HG03095 (cell line): ENCODE measurements around the gene PPP4C.
"Not testable (repeated sequence)": the region's sequence is repeated elsewhere in the genome, so short reads cannot be mapped to it uniquely, and the experiment has no call there.

Source experiments
- ATAC-seq: cut with Tn5 transposase; IDR thresholded peaks from one replicate; pipeline ENCODE4 v1.9.1; 2021; ENCODE audit warnings: moderate library complexity; ENCODE audit not compliant: unreplicated experiment

Gene PPP4C

GRCh38 chr16:30075503-30076275, at the start of gene PPP4C:
TSS of gene PPP4C (plus strand) at chr16:30075994. CDS start at chr16:30076378, 384 bp downstream.
- peak; percentile 75 for ATAC-seq

- ATAC-seq: no peak
These were observed 49.3 kb upstream of the PPP4C start for GRCh38 chr16:30026449-30026848.

GRCh38 chr16:30027588-30028437, 48.0 kb upstream of the PPP4C start:
- ATAC-seq: no peak

- no peak for ATAC-seq
These were observed 47.2 kb upstream of the PPP4C start for GRCh38 chr16:30028438-30029076.

- no peak for ATAC-seq
These were observed 45.6 kb upstream of the PPP4C start for GRCh38 chr16:30030011-30030685.

GRCh38 chr16:30030841-30031413, 44.9 kb upstream of the PPP4C start, which contains the start of gene TLCD3B:
TSS of gene TLCD3B (minus strand) at chr16:30031271. CDS start at chr16:30030527, 744 bp downstream.
- ATAC-seq: no peak

- no peak for ATAC-seq
These were observed 44.3 kb upstream of the PPP4C start for GRCh38 chr16:30031477-30031918.

GRCh38 chr16:30032083-30032819, 43.5 kb upstream of the PPP4C start:
- no peak for ATAC-seq

- ATAC-seq: no peak
These were observed 42.5 kb upstream of the PPP4C start for GRCh38 chr16:30033270-30033669.

GRCh38 chr16:30040221-30040620, 35.6 kb upstream of the PPP4C start:
- ATAC-seq: no peak

GRCh38 chr16:30040690-30041089, 35.1 kb upstream of the PPP4C start:
- not testable (repeated sequence) for ATAC-seq

GRCh38 chr16:30041841-30042240, 34.0 kb upstream of the PPP4C start:
- no peak for ATAC-seq

- no peak for ATAC-seq
These were observed 29.6 kb upstream of the PPP4C start for GRCh38 chr16:30046178-30046577.

GRCh38 chr16:30046588-30046987, 29.2 kb upstream of the PPP4C start:
- no peak for ATAC-seq

GRCh38 chr16:30049871-30050270, 25.9 kb upstream of the PPP4C start:
- no peak for ATAC-seq

GRCh38 chr16:30051518-30051917, 24.3 kb upstream of the PPP4C start:
- no peak for ATAC-seq

GRCh38 chr16:30052671-30053372, 23.0 kb upstream of the PPP4C start:
- ATAC-seq: no peak

- ATAC-seq: no peak
These were observed 22.3 kb upstream of the PPP4C start for GRCh38 chr16:30053376-30054015.

- no peak for ATAC-seq
These were observed 21.3 kb upstream of the PPP4C start for GRCh38 chr16:30054451-30054850.
